Astrocyte of the cerebellum (primary cell): Measurements from ENCODE around the gene ALCAM.
A peak's percentile ranks its signal among the peaks of the same experiment; 100 is the strongest.

Experiments
- DNase-seq: peaks from one replicate; pipeline ENCODE4 v3.0.0-alpha.2; 2011; ENCODE audit warnings: low read depth
- H3K4me3 ChIP-seq: 2 replicates; pipeline ENCODE4 v1.5.1; 2011; ENCODE audit warnings: mild to moderate bottlenecking, low read depth, low read length, moderate library complexity
- in situ Hi-C: cut with HindIII; loops from 2 replicates; pipeline ENCODE4 v1.10.0; 2017; ENCODE audit warnings: low sequenced_read_pairs
- TF ChIP-seq, protein P1 (sequence below): IDR thresholded peaks from 2 replicates; pipeline ENCODE4 v1.5.1; 2012; ENCODE audit warnings: low read length, low read depth, moderate library complexity, mild to moderate bottlenecking; ENCODE audit errors: missing control alignments

Gene ALCAM

DNA sequence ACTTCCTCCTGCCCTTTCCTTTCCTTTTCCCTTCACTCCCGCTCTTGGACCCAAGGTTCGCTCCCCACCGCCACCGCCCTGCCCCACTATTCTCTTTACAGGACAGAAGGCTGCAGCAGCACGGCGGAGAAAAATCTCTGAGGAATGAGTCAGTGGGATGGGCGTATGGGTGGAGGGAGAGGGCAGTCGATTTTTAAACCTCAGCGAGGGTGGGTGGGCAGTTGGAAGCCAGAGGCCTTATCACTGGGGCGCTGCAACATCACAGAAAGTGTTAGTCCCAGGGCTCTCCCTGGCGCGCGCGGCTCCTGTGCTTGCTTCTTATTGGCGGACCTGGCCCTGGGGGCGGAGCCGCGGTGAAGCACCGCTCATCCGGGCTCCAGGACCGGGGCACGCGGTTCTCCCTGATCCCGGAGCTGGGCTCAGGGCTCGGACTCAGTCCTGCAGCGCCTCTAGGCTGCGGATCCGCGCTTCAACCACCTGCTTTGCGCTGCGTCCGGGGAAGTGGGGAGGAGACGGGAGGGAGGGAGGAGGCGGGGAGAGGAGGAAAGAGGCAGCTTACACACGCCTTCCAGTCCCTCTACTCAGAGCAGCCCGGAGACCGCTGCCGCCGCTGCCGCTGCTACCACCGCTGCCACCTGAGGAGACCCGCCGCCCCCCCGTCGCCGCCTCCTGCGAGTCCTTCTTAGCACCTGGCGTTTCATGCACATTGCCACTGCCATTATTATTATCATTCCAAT is at the start of gene ALCAM:
Gene ALCAM (plus strand): TSS at position 584 of the 737 bp plus-strand sequence.
- TF ChIP-seq, protein P1, sequence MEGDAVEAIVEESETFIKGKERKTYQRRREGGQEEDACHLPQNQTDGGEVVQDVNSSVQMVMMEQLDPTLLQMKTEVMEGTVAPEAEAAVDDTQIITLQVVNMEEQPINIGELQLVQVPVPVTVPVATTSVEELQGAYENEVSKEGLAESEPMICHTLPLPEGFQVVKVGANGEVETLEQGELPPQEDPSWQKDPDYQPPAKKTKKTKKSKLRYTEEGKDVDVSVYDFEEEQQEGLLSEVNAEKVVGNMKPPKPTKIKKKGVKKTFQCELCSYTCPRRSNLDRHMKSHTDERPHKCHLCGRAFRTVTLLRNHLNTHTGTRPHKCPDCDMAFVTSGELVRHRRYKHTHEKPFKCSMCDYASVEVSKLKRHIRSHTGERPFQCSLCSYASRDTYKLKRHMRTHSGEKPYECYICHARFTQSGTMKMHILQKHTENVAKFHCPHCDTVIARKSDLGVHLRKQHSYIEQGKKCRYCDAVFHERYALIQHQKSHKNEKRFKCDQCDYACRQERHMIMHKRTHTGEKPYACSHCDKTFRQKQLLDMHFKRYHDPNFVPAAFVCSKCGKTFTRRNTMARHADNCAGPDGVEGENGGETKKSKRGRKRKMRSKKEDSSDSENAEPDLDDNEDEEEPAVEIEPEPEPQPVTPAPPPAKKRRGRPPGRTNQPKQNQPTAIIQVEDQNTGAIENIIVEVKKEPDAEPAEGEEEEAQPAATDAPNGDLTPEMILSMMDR, result peak; percentile 67
- DNase-seq, result peak; percentile 98
- H3K4me3 ChIP-seq, result peak within 1 kb of the TSS; percentile 90
- in situ Hi-C loops, result loop anchor here (25.0 kb wide), 1 partner anchor 729 kb away; no protein-coding TSS in a partner anchor

GRCh38 chr3:105317841-105318240 is 48.9 kb upstream of the ALCAM start:
- in situ Hi-C loops, result no loop called here
- H3K4me3 ChIP-seq, result no peak overlapping the region
- TF ChIP-seq, protein P1, result no peak
- DNase-seq, result no peak

- no peak overlapping the region for H3K4me3 ChIP-seq
- TF ChIP-seq, protein P1, result no peak
- in situ Hi-C loops, result no loop called here
- no peak for DNase-seq
Measured at GRCh38 chr3:105322570-105323273, 44.0 kb upstream of the ALCAM start.

DNA sequence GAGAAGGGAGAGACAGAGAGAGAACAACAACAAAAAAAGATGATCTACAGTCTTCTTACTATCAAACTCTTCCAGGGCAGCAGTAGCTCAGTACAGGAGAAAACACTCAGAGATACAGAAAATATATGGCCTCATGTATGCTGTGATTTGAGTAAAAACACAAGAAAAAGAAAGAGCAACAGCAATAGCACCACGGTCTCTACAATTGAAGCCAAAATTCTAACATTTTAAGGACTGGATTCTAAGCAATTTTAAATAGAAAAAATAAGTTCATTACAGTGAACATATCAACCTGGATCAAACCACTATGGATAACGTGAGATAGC is 43.5 kb upstream of the ALCAM start:
- no peak for DNase-seq
- in situ Hi-C loops, result no loop called here
- H3K4me3 ChIP-seq, result no peak overlapping the region
- TF ChIP-seq, protein P1, result no peak

DNA sequence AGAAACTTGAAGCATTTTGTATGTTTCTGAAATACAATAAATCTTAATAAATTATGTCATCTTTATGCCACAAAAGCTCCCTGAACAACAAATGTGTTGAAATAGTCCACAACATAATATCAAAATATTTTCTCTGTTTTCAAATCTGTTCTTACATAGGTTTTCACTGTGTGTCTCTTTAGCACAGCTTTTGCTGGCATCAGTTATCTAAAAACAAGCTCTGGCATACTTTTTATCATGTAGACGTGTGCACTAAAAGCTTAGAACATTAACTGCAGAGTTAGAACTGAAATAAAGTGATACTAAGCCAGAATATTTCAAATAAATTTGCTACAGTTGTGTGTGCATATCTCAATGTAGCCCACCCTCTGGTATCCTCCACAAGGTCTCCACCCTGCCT is 41.8 kb upstream of the ALCAM start:
- DNase-seq, result no peak
- in situ Hi-C loops, result no loop called here
- TF ChIP-seq, protein P1, result no peak
- no peak overlapping the region for H3K4me3 ChIP-seq

DNA sequence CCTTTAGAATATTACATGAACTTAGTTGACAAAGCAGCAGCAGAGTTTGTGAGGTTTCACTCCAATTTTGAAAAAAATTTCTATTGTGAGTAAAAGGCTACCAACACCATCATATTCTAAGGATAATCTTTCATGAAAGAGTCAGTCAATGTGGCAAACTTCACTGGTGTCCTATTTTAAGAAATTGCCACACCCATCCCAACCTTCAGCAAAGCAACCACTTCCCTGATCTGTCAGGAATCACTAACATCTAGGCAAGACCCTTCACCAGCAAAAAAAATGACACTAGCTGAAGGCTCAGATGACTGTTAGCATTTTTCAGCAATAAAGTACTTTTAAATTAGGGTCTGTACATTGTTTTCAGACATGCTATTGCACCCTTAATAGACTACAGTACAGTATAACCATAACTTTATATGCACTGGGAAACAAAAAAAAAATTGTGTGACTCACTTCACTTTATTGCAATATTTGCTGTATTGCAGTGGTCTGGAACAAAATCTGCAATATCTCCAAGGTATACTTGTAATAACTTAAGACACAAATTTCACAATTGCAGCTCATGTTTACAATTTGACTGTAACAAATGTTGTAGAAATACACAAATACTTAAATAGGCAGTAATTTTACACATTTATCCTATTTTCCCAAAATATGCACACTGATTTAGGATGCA is 38.9 kb upstream of the ALCAM start:
- TF ChIP-seq, protein P1, result no peak
- in situ Hi-C loops, result no loop called here
- H3K4me3 ChIP-seq, result no peak overlapping the region
- no peak for DNase-seq
